ENCODE measurements around the gene RUBCNL.
A peak's percentile ranks its signal among the peaks of the same experiment; 100 is the strongest.

The RUBCNL gene

DNA sequence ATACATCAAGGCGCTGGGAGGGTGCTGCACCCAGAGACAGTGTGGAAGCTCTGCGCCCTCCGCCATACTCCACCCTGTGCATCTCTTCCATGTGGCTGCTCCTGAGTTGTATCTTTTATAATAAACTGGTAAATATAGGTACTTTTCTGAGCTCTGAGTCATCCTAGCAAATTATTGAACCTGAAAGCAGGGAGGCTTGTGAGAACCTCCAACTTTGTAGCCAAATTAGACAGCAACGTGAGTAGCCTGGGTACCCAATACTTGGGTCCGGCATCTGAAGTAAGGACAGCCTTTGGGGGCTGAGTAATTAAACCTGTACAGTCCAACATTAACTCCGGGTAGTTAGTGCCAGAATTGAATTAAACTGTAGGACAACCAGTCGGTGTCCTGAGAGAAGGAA, 57.4 kb downstream of the RUBCNL start:
- no peak for TF ChIP-seq EZH2 (IDR thresholded peaks at IDR 0.05)
- TF ChIP-seq FOXP2 (optimal IDR thresholded peaks at IDR 0.05; ENCODE audit: control extremely low read depth, extremely low read length, insufficient read depth): no peak
- no peak for TF ChIP-seq POLR2AphosphoS5 (IDR thresholded peaks at IDR 0.05; ENCODE audit: borderline replicate concordance, low read depth, low read length)

DNA sequence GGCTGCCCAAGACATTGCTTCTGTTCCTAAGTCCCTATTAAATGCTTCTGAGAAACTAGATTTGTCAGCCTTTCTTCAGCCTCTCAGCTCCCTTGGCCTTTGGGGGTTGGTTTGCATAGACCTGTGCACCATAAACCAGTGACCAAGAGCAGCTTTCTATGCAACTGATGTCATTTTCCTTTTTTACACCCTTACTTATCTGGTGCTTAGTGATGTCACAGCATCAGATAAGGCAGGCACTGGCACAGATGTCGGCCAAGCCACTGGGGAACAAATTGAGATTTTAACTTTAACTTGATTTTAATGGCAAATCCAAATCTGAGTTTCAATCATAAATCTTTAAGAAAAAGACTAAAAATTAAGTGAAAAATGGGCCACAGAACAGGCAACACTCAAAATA, 59.8 kb downstream of the RUBCNL start:
- Histone ChIP-seq H3K4me3 (no peak overlapping the region), H3K9ac (ENCODE audit: insufficient read length) (no peak overlapping the region), H3K36me3 (ENCODE audit: insufficient read depth, low read length) (no peaks in the 10 kb centered on the region), H3K27ac (no peak overlapping the region), H3K9me3 (ENCODE audit: low read depth, low read length) (0 out of 2 replicates have a peak, but pooled peaks cover 3% of the 10 kb centered on the region)
- TF ChIP-seq POLR2AphosphoS5 (IDR thresholded peaks at IDR 0.05; ENCODE audit: borderline replicate concordance, low read depth, low read length): no peak
- TF ChIP-seq FOXP2 (optimal IDR thresholded peaks at IDR 0.05; ENCODE audit: control extremely low read depth, extremely low read length, insufficient read depth): no peak
- TF ChIP-seq EZH2 (IDR thresholded peaks at IDR 0.05): no peak
- no peak for DNase-seq (ENCODE audit: low read depth, low spot score)

More for the DNA sequence above, 57.4 kb downstream of the RUBCNL start:
- Histone ChIP-seq H3K36me3 (ENCODE audit: insufficient read depth, low read length) (no peaks in the 10 kb centered on the region), H3K9ac (ENCODE audit: insufficient read length) (no peak overlapping the region), H3K27ac (no peak overlapping the region), H3K4me3 (no peak overlapping the region), H3K9me3 (ENCODE audit: low read depth, low read length) (0 out of 2 replicates have a peak, but pooled peaks cover 3% of the 10 kb centered on the region)
- DNase-seq (ENCODE audit: low read depth, low spot score): no peak

DNA sequence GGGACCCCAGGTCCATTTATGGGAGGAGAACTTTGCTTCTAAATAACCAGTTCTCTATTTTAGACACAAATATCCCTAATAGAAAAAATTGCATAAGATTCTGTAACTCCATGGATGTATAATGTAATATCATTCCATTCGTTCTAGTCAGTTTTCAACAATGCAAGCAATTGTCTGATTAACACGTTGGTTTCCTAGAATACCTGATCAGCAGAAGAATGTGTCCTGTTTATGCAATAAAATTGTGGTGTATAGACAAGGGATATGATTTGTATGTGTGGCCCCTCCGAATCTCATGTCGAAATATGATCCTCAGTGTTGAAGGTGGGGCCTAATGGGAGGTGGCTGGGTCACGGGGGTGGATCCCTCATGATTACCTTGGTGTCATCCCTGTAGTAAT, 62.1 kb downstream of the RUBCNL start:
- Histone ChIP-seq H3K9ac (ENCODE audit: insufficient read length) (no peak overlapping the region), H3K36me3 (ENCODE audit: insufficient read depth, low read length) (no peaks in the 10 kb centered on the region), H3K9me3 (ENCODE audit: low read depth, low read length) (0 out of 2 replicates have a peak, but pooled peaks cover 3% of the 10 kb centered on the region), H3K27ac (no peak overlapping the region), H3K4me3 (no peak overlapping the region)
- no peak for TF ChIP-seq POLR2AphosphoS5 (IDR thresholded peaks at IDR 0.05; ENCODE audit: borderline replicate concordance, low read depth, low read length)
- TF ChIP-seq EZH2 (IDR thresholded peaks at IDR 0.05): no peak
- no peak for TF ChIP-seq FOXP2 (optimal IDR thresholded peaks at IDR 0.05; ENCODE audit: control extremely low read depth, extremely low read length, insufficient read depth)
- DNase-seq (ENCODE audit: low read depth, low spot score): no peak

DNA sequence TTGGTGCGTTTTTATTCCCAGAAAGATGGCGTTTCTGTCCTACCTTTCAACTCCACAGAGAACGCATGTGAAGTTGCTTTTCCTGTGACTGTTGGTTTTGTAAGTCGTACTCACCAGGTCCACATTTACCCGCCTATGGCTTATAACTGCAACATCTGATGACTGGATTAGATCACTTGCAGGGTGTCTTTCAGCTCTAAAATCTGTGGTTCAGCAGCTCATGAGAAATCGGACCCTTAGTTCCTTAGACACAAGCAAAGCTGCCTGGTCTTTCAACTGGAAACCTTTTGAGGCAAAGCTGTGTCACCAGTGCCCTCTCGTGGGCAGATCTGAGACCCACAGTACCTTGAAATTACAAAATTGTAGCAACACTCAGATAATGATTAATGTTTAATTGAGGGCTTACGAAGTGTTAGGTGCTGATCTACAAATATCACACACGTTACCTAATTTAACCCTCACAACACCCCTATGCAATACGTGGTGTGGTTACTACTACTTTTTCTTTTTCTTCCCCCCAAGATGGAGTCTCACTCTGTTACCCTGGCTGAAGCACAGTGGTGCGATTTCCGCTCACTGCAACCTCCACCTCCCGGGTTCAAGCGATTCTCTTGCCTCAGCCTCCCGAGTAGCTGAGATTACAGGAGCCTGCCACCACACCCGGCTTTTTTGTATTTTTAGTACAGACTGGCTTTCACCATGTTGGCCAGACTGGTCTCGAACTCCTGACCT, 65.4 kb downstream of the RUBCNL start:
- H3K4me3 ChIP-seq: peak overlapping the region; percentile 67
- TF ChIP-seq POLR2AphosphoS5 (IDR thresholded peaks at IDR 0.05; ENCODE audit: borderline replicate concordance, low read depth, low read length) (no peak), EZH2 (IDR thresholded peaks at IDR 0.05) (no peak), FOXP2 (optimal IDR thresholded peaks at IDR 0.05; ENCODE audit: control extremely low read depth, extremely low read length, insufficient read depth) (no peak)
- H3K36me3 ChIP-seq (ENCODE audit: insufficient read depth, low read length): no peaks in the 10 kb centered on the region
- peak; percentile 62 for DNase-seq (ENCODE audit: low read depth, low spot score)
- H3K9me3 ChIP-seq (ENCODE audit: low read depth, low read length): 0 out of 2 replicates have a peak, but pooled peaks cover 3% of the 10 kb centered on the region
- peak overlapping the region; percentile 77 for H3K9ac ChIP-seq (ENCODE audit: insufficient read length)
- H3K27ac ChIP-seq: peak overlapping the region; percentile 93

- no peak for TF ChIP-seq EZH2 (IDR thresholded peaks at IDR 0.05)
- TF ChIP-seq POLR2AphosphoS5 (IDR thresholded peaks at IDR 0.05; ENCODE audit: borderline replicate concordance, low read depth, low read length): no peak
- TF ChIP-seq FOXP2 (optimal IDR thresholded peaks at IDR 0.05; ENCODE audit: control extremely low read depth, extremely low read length, insufficient read depth): no peak
- peak overlapping the region; percentile 67 for H3K4me3 ChIP-seq
- no peaks in the 10 kb centered on the region for H3K36me3 ChIP-seq (ENCODE audit: insufficient read depth, low read length)
- peak overlapping the region; percentile 77 for H3K9ac ChIP-seq (ENCODE audit: insufficient read length)
- peak overlapping the region; percentile 93 for H3K27ac ChIP-seq
- DNase-seq (ENCODE audit: low read depth, low spot score): no peak
- 0 out of 2 replicates have a peak, but pooled peaks cover 3% of the 10 kb centered on the region for H3K9me3 ChIP-seq (ENCODE audit: low read depth, low read length)
Observed at GRCh38 chr13:46320821-46321220, 66.2 kb downstream of the RUBCNL start.

- H3K36me3 ChIP-seq (ENCODE audit: insufficient read depth, low read length): no peaks in the 10 kb centered on the region
- no peak overlapping the region for H3K9ac ChIP-seq (ENCODE audit: insufficient read length)
- H3K4me3 ChIP-seq: no peak overlapping the region
- H3K9me3 ChIP-seq (ENCODE audit: low read depth, low read length): 0 out of 2 replicates have a peak, but pooled peaks cover 3% of the 10 kb centered on the region
- no peak for DNase-seq (ENCODE audit: low read depth, low spot score)
- peak overlapping the region; percentile 93 for H3K27ac ChIP-seq
- TF ChIP-seq EZH2 (IDR thresholded peaks at IDR 0.05): no peak
- no peak for TF ChIP-seq FOXP2 (optimal IDR thresholded peaks at IDR 0.05; ENCODE audit: control extremely low read depth, extremely low read length, insufficient read depth)
- TF ChIP-seq POLR2AphosphoS5 (IDR thresholded peaks at IDR 0.05; ENCODE audit: borderline replicate concordance, low read depth, low read length): no peak
Observed at GRCh38 chr13:46320406-46320805, 66.6 kb downstream of the RUBCNL start.

DNA sequence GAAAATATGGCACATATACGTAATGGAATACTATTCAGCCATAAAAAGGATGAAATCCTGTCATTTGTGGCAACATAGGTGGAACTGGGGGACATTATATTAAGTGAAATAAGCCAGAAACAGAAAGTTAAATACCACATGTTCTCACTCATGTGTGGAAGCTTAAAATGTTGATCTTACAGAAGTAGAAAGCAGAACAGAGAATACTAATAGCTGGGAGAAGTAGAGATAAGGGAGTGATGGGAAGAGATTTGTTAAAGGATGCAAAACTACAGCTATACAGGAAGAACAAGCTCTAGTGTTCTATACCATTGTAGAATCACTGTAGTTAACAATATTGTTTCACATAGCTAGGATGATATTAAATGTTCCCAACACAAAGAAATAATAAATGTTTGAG, 68.1 kb downstream of the RUBCNL start:
- no peak for TF ChIP-seq POLR2AphosphoS5 (IDR thresholded peaks at IDR 0.05; ENCODE audit: borderline replicate concordance, low read depth, low read length)
- no peak for TF ChIP-seq FOXP2 (optimal IDR thresholded peaks at IDR 0.05; ENCODE audit: control extremely low read depth, extremely low read length, insufficient read depth)
- TF ChIP-seq EZH2 (IDR thresholded peaks at IDR 0.05): no peak
- no peak overlapping the region for H3K27ac ChIP-seq
- no peak overlapping the region for H3K4me3 ChIP-seq
- H3K9me3 ChIP-seq (ENCODE audit: low read depth, low read length): peaks cover 4% of the 10 kb centered on the region; the same call in 1 of the 2 replicates
- DNase-seq (ENCODE audit: low read depth, low spot score): no peak
- H3K9ac ChIP-seq (ENCODE audit: insufficient read length): no peak overlapping the region
- peaks cover 8% of the 10 kb centered on the region for H3K36me3 ChIP-seq (ENCODE audit: insufficient read depth, low read length)

DNA sequence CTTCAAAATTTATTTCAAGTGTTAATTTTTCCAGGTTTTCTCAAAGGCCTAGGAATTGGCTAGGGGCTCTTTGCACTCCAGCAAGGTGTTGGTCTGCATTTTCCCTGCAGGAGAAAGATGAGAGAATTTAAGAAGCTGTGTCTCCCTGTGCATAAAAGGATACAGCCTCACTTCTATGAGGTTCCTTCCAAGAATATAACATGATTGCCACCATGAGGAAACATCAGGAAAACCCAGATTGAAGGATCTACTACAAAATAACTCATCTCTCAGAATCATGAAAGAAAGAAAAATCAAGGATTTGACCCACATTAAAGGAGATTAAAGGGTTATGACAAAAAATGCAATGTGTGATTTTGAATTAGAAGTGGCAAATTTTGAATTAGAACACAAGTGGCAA, 69.9 kb downstream of the RUBCNL start:
- no peak for DNase-seq (ENCODE audit: low read depth, low spot score)
- TF ChIP-seq FOXP2 (optimal IDR thresholded peaks at IDR 0.05; ENCODE audit: control extremely low read depth, extremely low read length, insufficient read depth) (no peak), EZH2 (IDR thresholded peaks at IDR 0.05) (no peak), POLR2AphosphoS5 (IDR thresholded peaks at IDR 0.05; ENCODE audit: borderline replicate concordance, low read depth, low read length) (no peak)

More for the DNA sequence above, 69.9 kb downstream of the RUBCNL start:
- Histone ChIP-seq H3K36me3 (ENCODE audit: insufficient read depth, low read length) (peaks cover 14% of the 10 kb centered on the region), H3K9me3 (ENCODE audit: low read depth, low read length) (peaks cover 4% of the 10 kb centered on the region; the same call in 1 of the 2 replicates), H3K4me3 (no peak overlapping the region), H3K9ac (ENCODE audit: insufficient read length) (no peak overlapping the region), H3K27ac (peak overlapping the region; percentile 69)
